Spleen (tissue), 7 donors: ENCODE results near the gene CDYL2.

Source experiments
- CTCF ChIP-seq, 11 experiments: fragments of 200-600 bp in 7 of 11; fragments of 450-650 bp in 4 of 11; sonication (generic) in 4 of 11; IDR thresholded peaks in 8 of 11; conservative IDR thresholded peaks in 3 of 11; 1 replicate in 7 of 11; 2 replicates in 4 of 11; pipeline versions ENCODE4 v1.4.0 to v1.8.0; 2016 to 2021; ENCODE audit warnings: antibody characterized with exemption in 11 of 11, inconsistent platforms in 4 of 11, mild to moderate bottlenecking in 1 of 11
- POLR2A ChIP-seq, 3 donors: fragments of 450-650 bp; IDR thresholded peaks; one replicate each; pipeline ENCODE4 v1.5.1; 2017; ENCODE audit warnings: antibody characterized with exemption in 3 of 3, mild to moderate bottlenecking in 1 of 3
- POLR2AphosphoS5 ChIP-seq, 3 donors: sonication (generic); formaldehyde crosslinking; IDR thresholded peaks; one replicate each; pipeline ENCODE4 v1.5.1; 2017; ENCODE audit warnings: antibody characterized with exemption in 3 of 3
- donor health status: DM: no; HTN: no; CAD: no; lungs with moderate emphysema.
- donor health status: DM: no; HTN: no; CAD: no.
- donor health status: DM: no; HTN: no; CAD: no.

- TF ChIP-seq POLR2AphosphoS5 (IDR thresholded peaks at IDR 0.05) (no peak), CTCF (IDR thresholded peaks at IDR 0.05 in 8 of 11, conservative IDR thresholded peaks at IDR 0.05 in 3 of 11) (no peak), POLR2A (IDR thresholded peaks at IDR 0.05) (no peak)
These were observed 49.9 kb downstream of the CDYL2 start for GRCh38 chr16:80754476-80754875.
